ENCODE data around the gene AK4. TPM values are rescaled to one million over a fixed set of nuclear protein-coding genes. Genes with fewer than 3 reads are reported as not detected.

Gene AK4
- total RNA-seq, 1 donor from 2014 or later: 133 TPM

DNA sequence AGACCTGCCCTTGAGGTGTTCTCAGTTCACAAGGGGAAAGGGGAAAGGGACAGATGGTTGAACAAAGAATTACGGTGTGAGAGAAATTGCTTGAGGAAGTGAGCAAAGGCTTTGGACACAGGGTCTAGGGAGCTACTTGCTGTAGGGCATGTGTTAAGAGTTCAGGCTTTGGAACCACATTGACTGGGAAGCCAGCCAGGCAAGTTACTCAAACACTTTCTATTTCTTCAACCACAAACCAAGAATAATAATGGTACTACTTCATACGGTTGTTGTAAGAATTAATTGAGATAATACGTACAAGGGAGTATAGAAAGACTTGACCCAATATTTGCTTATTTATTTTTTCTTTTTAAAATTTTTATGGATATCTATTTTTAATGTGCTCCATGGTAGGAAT is 26.6 kb downstream of the AK4 start:
- Histone ChIP-seq H3K9me3 (ENCODE audit: insufficient read depth, low read depth, low read length) (no peaks in the 10 kb centered on the region), H3K9ac (ENCODE audit: low read length) (no peak overlapping the region), H3K27ac (ENCODE audit: low read depth, low read length) (no peak overlapping the region), H3K4me1 (ENCODE audit: insufficient read depth, low read length) (peaks cover 27% of the 10 kb centered on the region), H3K4me3 (ENCODE audit: insufficient read depth, low read depth, low read length) (no peak overlapping the region), H4K20me1 (ENCODE audit: insufficient read depth, low read length) (no peaks in the 10 kb centered on the region), H3K79me2 (ENCODE audit: insufficient read depth, low read length) (no peaks in the 10 kb centered on the region), H3K36me3 (ENCODE audit: insufficient read depth, low read length) (no peaks in the 10 kb centered on the region), H3K27me3 (ENCODE audit: insufficient read depth, low read length) (peaks cover 8% of the 10 kb centered on the region), H3K4me2 (ENCODE audit: low read length) (peak overlapping the region; percentile 38), H2AFZ (ENCODE audit: low read depth, low read length) (no peak overlapping the region)
- Mint-ChIP-seq H3K27me3 (ENCODE audit: low read depth, unreplicated experiment) (no peaks in the 10 kb centered on the region), H3K36me3 (ENCODE audit: low read depth, unreplicated experiment) (peaks cover 3% of the 10 kb centered on the region), H3K4me3 (ENCODE audit: unreplicated experiment) (no peak overlapping the region), H3K27ac (ENCODE audit: unreplicated experiment) (peak overlapping the region; percentile 64), H3K4me1 (ENCODE audit: low read depth, unreplicated experiment) (peaks cover 63% of the 10 kb centered on the region), H3K9me3 (ENCODE audit: unreplicated experiment) (no peaks in the 10 kb centered on the region)
- FAIRE-seq (no peak), DNase-seq (ENCODE audit: low read depth) (peak; percentile 98)
- TF ChIP-seq, protein P1, sequence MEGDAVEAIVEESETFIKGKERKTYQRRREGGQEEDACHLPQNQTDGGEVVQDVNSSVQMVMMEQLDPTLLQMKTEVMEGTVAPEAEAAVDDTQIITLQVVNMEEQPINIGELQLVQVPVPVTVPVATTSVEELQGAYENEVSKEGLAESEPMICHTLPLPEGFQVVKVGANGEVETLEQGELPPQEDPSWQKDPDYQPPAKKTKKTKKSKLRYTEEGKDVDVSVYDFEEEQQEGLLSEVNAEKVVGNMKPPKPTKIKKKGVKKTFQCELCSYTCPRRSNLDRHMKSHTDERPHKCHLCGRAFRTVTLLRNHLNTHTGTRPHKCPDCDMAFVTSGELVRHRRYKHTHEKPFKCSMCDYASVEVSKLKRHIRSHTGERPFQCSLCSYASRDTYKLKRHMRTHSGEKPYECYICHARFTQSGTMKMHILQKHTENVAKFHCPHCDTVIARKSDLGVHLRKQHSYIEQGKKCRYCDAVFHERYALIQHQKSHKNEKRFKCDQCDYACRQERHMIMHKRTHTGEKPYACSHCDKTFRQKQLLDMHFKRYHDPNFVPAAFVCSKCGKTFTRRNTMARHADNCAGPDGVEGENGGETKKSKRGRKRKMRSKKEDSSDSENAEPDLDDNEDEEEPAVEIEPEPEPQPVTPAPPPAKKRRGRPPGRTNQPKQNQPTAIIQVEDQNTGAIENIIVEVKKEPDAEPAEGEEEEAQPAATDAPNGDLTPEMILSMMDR (IDR thresholded peaks at IDR 0.05; ENCODE audit: insufficient read depth, low read depth, low read length): no peak
- TF ChIP-seq EZH2 (IDR thresholded peaks at IDR 0.05; ENCODE audit: insufficient read depth, low read length): no peak

DNA sequence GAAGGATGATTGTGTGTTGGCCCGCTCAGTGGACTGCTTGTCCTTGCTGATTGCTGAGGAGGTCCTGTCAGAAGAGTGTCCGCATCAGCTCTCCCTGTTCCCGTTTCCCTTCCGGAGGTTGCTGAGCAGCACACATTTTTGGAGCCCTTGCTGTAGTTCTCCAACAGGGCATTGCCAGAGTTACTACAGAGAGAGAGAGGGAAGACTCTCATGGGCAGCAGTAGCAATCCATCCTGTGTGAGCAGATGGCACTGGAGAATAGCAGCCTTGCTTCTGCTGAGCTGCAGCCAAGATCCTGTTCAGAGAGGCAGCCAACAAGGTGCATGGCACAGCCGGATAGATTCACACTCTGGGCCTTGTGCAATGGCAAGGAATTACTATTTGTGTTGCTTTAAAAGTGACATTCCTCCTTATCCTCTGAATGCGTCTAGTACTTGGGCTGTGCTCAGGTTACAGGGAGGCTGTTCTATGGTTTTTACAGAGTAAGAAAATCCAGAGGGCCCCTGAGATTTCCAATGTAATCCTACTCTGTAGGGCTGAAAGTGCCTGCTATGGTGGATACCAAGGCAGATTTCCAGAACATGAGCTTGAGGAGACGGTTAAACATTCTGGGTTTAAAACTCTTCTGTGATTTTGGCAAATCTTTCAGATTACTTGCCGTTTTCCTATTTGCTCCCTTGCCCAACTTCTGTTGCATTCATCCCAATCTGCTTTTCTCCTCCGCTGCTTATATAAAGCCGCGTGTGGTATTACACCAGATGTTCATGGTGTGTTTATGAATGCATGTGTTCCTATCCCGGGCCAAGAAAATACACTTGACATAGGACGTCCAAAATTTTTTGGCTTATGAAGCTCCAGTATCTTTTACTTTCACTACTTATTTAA is 27.4 kb downstream of the AK4 start:
- H3K36me3 ChIP-seq (ENCODE audit: insufficient read depth, low read length): no peaks in the 10 kb centered on the region
- H3K4me1 ChIP-seq (ENCODE audit: insufficient read depth, low read length): peaks cover 27% of the 10 kb centered on the region
- no peak for FAIRE-seq
- no peaks in the 10 kb centered on the region for H4K20me1 ChIP-seq (ENCODE audit: insufficient read depth, low read length)
- no peak overlapping the region for H3K9ac ChIP-seq (ENCODE audit: low read length)
- no peak overlapping the region for H3K27ac Mint-ChIP-seq (ENCODE audit: unreplicated experiment)
- H3K4me2 ChIP-seq (ENCODE audit: low read length): no peak overlapping the region
- no peak overlapping the region for H3K4me3 ChIP-seq (ENCODE audit: insufficient read depth, low read depth, low read length)
- no peak overlapping the region for H3K27ac ChIP-seq (ENCODE audit: low read depth, low read length)
- peaks cover 2% of the 10 kb centered on the region for H3K36me3 Mint-ChIP-seq (ENCODE audit: low read depth, unreplicated experiment)
- no peaks in the 10 kb centered on the region for H3K79me2 ChIP-seq (ENCODE audit: insufficient read depth, low read length)
- no peaks in the 10 kb centered on the region for H3K9me3 Mint-ChIP-seq (ENCODE audit: unreplicated experiment)
- TF ChIP-seq, protein P1 (IDR thresholded peaks at IDR 0.05; ENCODE audit: insufficient read depth, low read depth, low read length): no peak
- TF ChIP-seq EZH2 (IDR thresholded peaks at IDR 0.05; ENCODE audit: insufficient read depth, low read length): no peak
- no peaks in the 10 kb centered on the region for H3K27me3 Mint-ChIP-seq (ENCODE audit: low read depth, unreplicated experiment)
- no peak for DNase-seq (ENCODE audit: low read depth)
- H3K27me3 ChIP-seq (ENCODE audit: insufficient read depth, low read length): peaks cover 8% of the 10 kb centered on the region
- no peak overlapping the region for H3K4me3 Mint-ChIP-seq (ENCODE audit: unreplicated experiment)
- no peaks in the 10 kb centered on the region for H3K9me3 ChIP-seq (ENCODE audit: insufficient read depth, low read depth, low read length)
- H3K4me1 Mint-ChIP-seq (ENCODE audit: low read depth, unreplicated experiment): peaks cover 65% of the 10 kb centered on the region
- H2AFZ ChIP-seq (ENCODE audit: low read depth, low read length): no peak overlapping the region

DNA sequence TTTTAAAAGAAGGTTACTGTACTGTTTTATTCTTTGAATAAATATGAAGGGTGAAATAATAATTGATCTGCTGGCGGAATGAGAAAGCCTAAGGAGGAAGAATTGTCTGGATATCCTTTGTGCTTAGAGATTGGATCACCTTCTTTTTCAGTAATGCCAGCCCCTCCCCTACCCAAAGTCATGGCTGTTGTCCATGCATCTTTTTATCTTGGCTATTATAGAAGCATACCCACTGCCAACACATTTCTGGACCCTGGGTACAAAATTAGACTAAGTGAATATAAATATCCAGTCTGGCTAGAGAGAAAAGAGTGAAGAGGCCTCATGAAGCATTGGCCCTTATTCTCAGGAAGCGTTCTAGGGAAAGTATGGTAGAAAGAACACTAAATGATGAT is 28.1 kb downstream of the AK4 start:
- no peak overlapping the region for H3K4me3 Mint-ChIP-seq (ENCODE audit: unreplicated experiment)
- Histone ChIP-seq H3K9me3 (ENCODE audit: insufficient read depth, low read depth, low read length) (no peaks in the 10 kb centered on the region), H2AFZ (ENCODE audit: low read depth, low read length) (no peak overlapping the region), H3K27me3 (ENCODE audit: insufficient read depth, low read length) (peaks cover 8% of the 10 kb centered on the region), H3K79me2 (ENCODE audit: insufficient read depth, low read length) (no peaks in the 10 kb centered on the region), H4K20me1 (ENCODE audit: insufficient read depth, low read length) (no peaks in the 10 kb centered on the region), H3K36me3 (ENCODE audit: insufficient read depth, low read length) (no peaks in the 10 kb centered on the region), H3K4me2 (ENCODE audit: low read length) (no peak overlapping the region), H3K27ac (ENCODE audit: low read depth, low read length) (no peak overlapping the region), H3K9ac (ENCODE audit: low read length) (no peak overlapping the region), H3K4me1 (ENCODE audit: insufficient read depth, low read length) (peaks cover 27% of the 10 kb centered on the region), H3K4me3 (ENCODE audit: insufficient read depth, low read depth, low read length) (no peak overlapping the region)
- TF ChIP-seq, protein P1 (IDR thresholded peaks at IDR 0.05; ENCODE audit: insufficient read depth, low read depth, low read length): no peak
- no peak for TF ChIP-seq EZH2 (IDR thresholded peaks at IDR 0.05; ENCODE audit: insufficient read depth, low read length)
- H3K9me3 Mint-ChIP-seq (ENCODE audit: unreplicated experiment): no peaks in the 10 kb centered on the region
- DNase-seq (ENCODE audit: low read depth) (no peak), FAIRE-seq (no peak)
- H3K27ac Mint-ChIP-seq (ENCODE audit: unreplicated experiment): no peak overlapping the region
- H3K27me3 Mint-ChIP-seq (ENCODE audit: low read depth, unreplicated experiment): no peaks in the 10 kb centered on the region
- no peaks in the 10 kb centered on the region for H3K36me3 Mint-ChIP-seq (ENCODE audit: low read depth, unreplicated experiment)
- peaks cover 68% of the 10 kb centered on the region for H3K4me1 Mint-ChIP-seq (ENCODE audit: low read depth, unreplicated experiment)
